ENCODE data around the gene SDSL. TPM values are rescaled to one million over a fixed set of nuclear protein-coding genes. Genes with fewer than 3 reads are reported as not detected.

Gene SDSL
- total and polyA plus RNA-seq, 10 of the 15 experiments (the other 5 are each of a cell fraction or from before 2014, with no cell fraction given) = 0.18 to 4.4 (median 1.0) TPM

DNA sequence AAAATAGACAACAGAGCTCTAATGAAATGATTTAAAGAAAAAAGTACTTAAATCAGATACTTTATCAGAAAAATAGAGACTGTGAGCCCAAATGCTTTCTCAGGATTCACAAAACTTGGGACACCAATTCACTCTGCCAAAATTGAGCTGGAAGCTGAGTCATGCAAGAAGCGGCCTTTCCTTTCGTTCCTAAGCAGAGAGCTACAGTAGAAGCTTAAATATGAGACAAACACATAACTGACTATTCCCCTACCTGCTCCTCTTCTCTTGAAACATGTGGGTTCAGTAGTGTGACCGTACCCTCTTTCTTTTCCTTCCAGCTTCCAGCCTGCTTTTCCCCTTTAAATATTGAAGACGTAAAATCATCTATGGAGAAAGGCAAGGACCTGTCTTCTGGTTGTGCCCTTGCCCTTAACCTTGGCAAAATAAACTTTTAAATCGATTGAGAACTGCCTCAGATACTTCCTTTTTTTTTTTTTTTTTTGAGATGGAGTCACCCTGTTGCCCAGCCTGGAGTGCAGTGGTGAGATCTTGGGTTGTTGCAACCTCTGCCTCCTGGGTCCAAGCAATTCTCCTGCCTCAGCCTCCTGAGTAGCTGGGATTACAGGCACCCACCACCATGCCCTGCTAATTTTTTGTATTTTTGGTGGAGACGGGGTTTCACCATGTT, 14.1 kb upstream of the SDSL start (continued):
- TF ChIP-seq, protein P1, sequence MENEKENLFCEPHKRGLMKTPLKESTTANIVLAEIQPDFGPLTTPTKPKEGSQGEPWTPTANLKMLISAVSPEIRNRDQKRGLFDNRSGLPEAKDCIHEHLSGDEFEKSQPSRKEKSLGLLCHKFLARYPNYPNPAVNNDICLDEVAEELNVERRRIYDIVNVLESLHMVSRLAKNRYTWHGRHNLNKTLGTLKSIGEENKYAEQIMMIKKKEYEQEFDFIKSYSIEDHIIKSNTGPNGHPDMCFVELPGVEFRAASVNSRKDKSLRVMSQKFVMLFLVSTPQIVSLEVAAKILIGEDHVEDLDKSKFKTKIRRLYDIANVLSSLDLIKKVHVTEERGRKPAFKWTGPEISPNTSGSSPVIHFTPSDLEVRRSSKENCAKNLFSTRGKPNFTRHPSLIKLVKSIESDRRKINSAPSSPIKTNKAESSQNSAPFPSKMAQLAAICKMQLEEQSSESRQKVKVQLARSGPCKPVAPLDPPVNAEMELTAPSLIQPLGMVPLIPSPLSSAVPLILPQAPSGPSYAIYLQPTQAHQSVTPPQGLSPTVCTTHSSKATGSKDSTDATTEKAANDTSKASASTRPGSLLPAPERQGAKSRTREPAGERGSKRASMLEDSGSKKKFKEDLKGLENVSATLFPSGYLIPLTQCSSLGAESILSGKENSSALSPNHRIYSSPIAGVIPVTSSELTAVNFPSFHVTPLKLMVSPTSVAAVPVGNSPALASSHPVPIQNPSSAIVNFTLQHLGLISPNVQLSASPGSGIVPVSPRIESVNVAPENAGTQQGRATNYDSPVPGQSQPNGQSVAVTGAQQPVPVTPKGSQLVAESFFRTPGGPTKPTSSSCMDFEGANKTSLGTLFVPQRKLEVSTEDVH (IDR thresholded peaks at IDR 0.05; ENCODE audit: low read depth, partially characterized antibody) = no peak
- TF ChIP-seq SKIL (IDR thresholded peaks at IDR 0.05; ENCODE audit: low read depth, poor library complexity, severe bottlenecking) (no peak), PAX8 (IDR thresholded peaks at IDR 0.05) (no peak)
- TF ChIP-seq, protein P2, sequence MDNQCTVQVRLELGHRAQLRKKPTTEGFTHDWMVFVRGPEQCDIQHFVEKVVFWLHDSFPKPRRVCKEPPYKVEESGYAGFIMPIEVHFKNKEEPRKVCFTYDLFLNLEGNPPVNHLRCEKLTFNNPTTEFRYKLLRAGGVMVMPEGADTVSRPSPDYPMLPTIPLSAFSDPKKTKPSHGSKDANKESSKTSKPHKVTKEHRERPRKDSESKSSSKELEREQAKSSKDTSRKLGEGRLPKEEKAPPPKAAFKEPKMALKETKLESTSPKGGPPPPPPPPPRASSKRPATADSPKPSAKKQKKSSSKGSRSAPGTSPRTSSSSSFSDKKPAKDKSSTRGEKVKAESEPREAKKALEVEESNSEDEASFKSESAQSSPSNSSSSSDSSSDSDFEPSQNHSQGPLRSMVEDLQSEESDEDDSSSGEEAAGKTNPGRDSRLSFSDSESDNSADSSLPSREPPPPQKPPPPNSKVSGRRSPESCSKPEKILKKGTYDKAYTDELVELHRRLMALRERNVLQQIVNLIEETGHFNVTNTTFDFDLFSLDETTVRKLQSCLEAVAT (IDR thresholded peaks at IDR 0.05) = no peak
